Neural cell (in vitro differentiated cells): ENCODE measurements around the gene FOXK1.

Experiments used
- EP300 ChIP-seq: fragments of 450-650 bp; conservative IDR thresholded peaks from 2 replicates; pipeline ENCODE4 v1.6.1; 2014; ENCODE audit warnings: antibody characterized with exemption, mild to moderate bottlenecking, moderate library complexity; ENCODE audit not compliant: poor library complexity, severe bottlenecking
- EZH2 ChIP-seq: fragments of 200-600, 300-800 bp; shearing (Covaris generic), sonication (generic); IDR thresholded peaks from 2 replicates; pipeline ENCODE4 v1.6.1; 2014; ENCODE audit warnings: antibody characterized with exemption, low read length, borderline replicate concordance, mild to moderate bottlenecking; ENCODE audit not compliant: insufficient read depth, poor library complexity, severe bottlenecking
- POLR2AphosphoS5 ChIP-seq: IDR thresholded peaks from 2 replicates; pipeline ENCODE4 v1.6.1; 2012
- RAD21 ChIP-seq: fragments of 450-650 bp; conservative IDR thresholded peaks from 2 replicates; pipeline ENCODE4 v1.6.1; 2014; ENCODE audit warnings: antibody characterized with exemption, mild to moderate bottlenecking, moderate library complexity
- SMC3 ChIP-seq: fragments of 450-650 bp; conservative IDR thresholded peaks from 2 replicates; pipeline ENCODE4 v1.6.1; 2014; ENCODE audit warnings: antibody characterized with exemption, mild to moderate bottlenecking, moderate library complexity; ENCODE audit not compliant: poor library complexity
- TAF1 ChIP-seq: IDR thresholded peaks from 2 replicates; pipeline ENCODE4 v1.6.1; 2012; ENCODE audit warnings: low read depth
- TF ChIP-seq, protein P1 (sequence below): fragments of 450-650 bp; IDR thresholded peaks from 2 replicates; pipeline ENCODE4 v1.5.1; 2014; ENCODE audit warnings: antibody characterized with exemption, mild to moderate bottlenecking, moderate library complexity; ENCODE audit not compliant: poor library complexity, severe bottlenecking
- TF ChIP-seq, protein P2 (sequence below): IDR thresholded peaks from 2 replicates; pipeline ENCODE4 v1.6.1; 2012; ENCODE audit warnings: borderline replicate concordance

DNA sequence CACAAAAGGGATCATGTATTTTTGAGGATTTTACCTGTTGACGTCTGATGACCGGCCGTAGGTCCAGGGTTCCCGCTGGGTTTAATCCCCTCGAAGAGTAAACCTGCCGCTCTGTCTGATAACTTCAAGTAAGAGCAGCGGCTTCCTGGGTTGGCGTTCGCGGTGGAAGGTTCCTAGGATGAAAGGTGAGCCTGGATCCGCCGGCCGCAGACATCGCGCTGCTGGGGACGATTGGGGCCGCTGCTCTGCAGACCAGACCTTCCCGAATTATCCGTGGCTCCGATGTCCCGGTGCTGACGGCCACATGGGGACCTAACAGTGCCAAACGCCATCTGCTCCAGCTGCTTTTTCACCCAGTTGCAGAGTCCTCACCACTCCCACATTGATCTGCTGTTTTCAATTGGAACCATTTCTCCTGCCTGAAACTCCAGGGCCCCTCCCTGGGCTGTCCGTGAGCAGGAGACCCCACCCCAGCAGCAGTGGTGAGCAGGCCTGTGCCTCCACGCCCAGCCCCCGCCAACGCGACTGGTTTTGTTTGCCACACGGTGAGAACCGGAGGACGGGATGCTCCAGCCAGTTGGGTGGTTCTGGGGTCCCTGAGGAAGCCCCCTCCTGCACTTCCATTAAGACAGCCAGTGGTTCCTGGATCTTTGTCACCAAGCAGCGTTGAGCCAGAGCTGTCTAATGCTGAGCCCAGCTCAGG, 81.1 kb downstream of the FOXK1 start:
- TF ChIP-seq, protein P1, sequence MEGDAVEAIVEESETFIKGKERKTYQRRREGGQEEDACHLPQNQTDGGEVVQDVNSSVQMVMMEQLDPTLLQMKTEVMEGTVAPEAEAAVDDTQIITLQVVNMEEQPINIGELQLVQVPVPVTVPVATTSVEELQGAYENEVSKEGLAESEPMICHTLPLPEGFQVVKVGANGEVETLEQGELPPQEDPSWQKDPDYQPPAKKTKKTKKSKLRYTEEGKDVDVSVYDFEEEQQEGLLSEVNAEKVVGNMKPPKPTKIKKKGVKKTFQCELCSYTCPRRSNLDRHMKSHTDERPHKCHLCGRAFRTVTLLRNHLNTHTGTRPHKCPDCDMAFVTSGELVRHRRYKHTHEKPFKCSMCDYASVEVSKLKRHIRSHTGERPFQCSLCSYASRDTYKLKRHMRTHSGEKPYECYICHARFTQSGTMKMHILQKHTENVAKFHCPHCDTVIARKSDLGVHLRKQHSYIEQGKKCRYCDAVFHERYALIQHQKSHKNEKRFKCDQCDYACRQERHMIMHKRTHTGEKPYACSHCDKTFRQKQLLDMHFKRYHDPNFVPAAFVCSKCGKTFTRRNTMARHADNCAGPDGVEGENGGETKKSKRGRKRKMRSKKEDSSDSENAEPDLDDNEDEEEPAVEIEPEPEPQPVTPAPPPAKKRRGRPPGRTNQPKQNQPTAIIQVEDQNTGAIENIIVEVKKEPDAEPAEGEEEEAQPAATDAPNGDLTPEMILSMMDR, result no peak
- TF ChIP-seq POLR2AphosphoS5 (no peak), EZH2 (no peak), TAF1 (no peak), SMC3 (no peak), EP300 (no peak), RAD21 (no peak)
- TF ChIP-seq, protein P2, sequence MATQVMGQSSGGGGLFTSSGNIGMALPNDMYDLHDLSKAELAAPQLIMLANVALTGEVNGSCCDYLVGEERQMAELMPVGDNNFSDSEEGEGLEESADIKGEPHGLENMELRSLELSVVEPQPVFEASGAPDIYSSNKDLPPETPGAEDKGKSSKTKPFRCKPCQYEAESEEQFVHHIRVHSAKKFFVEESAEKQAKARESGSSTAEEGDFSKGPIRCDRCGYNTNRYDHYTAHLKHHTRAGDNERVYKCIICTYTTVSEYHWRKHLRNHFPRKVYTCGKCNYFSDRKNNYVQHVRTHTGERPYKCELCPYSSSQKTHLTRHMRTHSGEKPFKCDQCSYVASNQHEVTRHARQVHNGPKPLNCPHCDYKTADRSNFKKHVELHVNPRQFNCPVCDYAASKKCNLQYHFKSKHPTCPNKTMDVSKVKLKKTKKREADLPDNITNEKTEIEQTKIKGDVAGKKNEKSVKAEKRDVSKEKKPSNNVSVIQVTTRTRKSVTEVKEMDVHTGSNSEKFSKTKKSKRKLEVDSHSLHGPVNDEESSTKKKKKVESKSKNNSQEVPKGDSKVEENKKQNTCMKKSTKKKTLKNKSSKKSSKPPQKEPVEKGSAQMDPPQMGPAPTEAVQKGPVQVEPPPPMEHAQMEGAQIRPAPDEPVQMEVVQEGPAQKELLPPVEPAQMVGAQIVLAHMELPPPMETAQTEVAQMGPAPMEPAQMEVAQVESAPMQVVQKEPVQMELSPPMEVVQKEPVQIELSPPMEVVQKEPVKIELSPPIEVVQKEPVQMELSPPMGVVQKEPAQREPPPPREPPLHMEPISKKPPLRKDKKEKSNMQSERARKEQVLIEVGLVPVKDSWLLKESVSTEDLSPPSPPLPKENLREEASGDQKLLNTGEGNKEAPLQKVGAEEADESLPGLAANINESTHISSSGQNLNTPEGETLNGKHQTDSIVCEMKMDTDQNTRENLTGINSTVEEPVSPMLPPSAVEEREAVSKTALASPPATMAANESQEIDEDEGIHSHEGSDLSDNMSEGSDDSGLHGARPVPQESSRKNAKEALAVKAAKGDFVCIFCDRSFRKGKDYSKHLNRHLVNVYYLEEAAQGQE, result no peak
